Measurements from ENCODE around the gene GDNF. TPM values are rescaled to one million over a fixed set of nuclear protein-coding genes. Genes with fewer than 3 reads are reported as not detected.

GDNF gene
- total RNA-seq, 2 donors from 2014 or later = 0.82 to 1.6 TPM

GRCh38 chr5:37792975-37793631 is 46.7 kb downstream of the GDNF start:
- Histone ChIP-seq H3K9me3 (no peaks in the 10 kb centered on the region), H3K27me3 (no peaks in the 10 kb centered on the region), H3K36me3 (no peaks in the 10 kb centered on the region), H3K4me1 (no peaks in the 10 kb centered on the region), H3K27ac (no peak overlapping the region), H3K9ac (ENCODE audit: low read depth in 2 of 2, low read length in 2 of 2) (no peak overlapping the region), H3K4me3 (no peak overlapping the region)
- TF ChIP-seq, protein P1, sequence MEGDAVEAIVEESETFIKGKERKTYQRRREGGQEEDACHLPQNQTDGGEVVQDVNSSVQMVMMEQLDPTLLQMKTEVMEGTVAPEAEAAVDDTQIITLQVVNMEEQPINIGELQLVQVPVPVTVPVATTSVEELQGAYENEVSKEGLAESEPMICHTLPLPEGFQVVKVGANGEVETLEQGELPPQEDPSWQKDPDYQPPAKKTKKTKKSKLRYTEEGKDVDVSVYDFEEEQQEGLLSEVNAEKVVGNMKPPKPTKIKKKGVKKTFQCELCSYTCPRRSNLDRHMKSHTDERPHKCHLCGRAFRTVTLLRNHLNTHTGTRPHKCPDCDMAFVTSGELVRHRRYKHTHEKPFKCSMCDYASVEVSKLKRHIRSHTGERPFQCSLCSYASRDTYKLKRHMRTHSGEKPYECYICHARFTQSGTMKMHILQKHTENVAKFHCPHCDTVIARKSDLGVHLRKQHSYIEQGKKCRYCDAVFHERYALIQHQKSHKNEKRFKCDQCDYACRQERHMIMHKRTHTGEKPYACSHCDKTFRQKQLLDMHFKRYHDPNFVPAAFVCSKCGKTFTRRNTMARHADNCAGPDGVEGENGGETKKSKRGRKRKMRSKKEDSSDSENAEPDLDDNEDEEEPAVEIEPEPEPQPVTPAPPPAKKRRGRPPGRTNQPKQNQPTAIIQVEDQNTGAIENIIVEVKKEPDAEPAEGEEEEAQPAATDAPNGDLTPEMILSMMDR (IDR thresholded peaks at IDR 0.05) = no peak
- no peak for DNase-seq
- intact Hi-C loops (cut with DNase I) = no loop called here

- Histone ChIP-seq H3K27ac (no peak overlapping the region), H3K4me1 (no peaks in the 10 kb centered on the region), H3K9ac (ENCODE audit: low read depth in 2 of 2, low read length in 2 of 2) (no peak overlapping the region), H3K27me3 (no peaks in the 10 kb centered on the region), H3K9me3 (no peaks in the 10 kb centered on the region), H3K4me3 (no peak overlapping the region), H3K36me3 (no peaks in the 10 kb centered on the region)
- no peak for DNase-seq
- TF ChIP-seq, protein P1 (IDR thresholded peaks at IDR 0.05) = no peak
- intact Hi-C loops (cut with DNase I) = no loop called here
Observed at GRCh38 chr5:37791321-37791720, 48.5 kb downstream of the GDNF start.

DNA sequence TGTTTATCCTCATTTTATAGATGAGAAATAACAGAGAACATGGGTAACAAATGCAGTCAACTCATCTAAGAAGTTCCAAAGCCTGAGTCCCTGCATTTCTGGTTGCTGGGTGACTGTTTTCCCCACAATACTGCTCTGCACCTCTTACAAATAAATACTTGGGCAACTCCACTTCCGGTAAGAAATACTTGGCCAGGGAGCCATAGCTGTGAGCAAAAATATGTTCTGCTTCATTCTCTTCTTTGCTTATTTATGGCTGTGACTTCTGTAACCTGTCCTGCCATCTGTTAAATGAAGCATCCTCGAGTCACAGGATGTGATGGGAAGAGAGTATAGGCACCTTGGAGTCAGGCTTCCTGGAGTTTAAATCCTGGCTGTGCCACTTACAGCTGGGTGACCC is 49.9 kb downstream of the GDNF start:
- Histone ChIP-seq H3K36me3 (no peaks in the 10 kb centered on the region), H3K9me3 (no peaks in the 10 kb centered on the region), H3K4me3 (no peak overlapping the region), H3K27me3 (no peaks in the 10 kb centered on the region), H3K9ac (ENCODE audit: low read depth in 2 of 2, low read length in 2 of 2) (no peak overlapping the region), H3K27ac (no peak overlapping the region), H3K4me1 (no peaks in the 10 kb centered on the region)
- intact Hi-C loops (cut with DNase I) = no loop called here
- DNase-seq = no peak
- TF ChIP-seq, protein P1 (IDR thresholded peaks at IDR 0.05) = no peak

DNA sequence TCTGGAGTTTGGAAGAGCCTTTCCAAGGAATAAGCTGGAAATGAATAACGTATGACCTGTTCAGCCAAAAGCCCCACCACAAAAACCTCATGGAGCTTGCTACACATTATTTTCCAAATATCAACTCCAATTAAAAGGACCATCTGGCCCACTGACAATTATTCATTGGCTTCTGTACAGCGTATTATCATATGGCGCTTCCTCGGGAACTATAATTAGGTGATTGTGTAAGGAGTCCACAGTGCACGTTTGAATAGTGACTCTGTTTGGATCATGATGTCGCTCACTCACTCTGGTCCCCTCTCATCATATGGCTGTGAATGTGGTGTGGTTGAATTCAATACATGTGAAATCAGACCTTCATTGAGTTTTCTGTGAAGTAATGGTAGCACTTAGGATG is 52.1 kb downstream of the GDNF start:
- H3K27ac ChIP-seq = no peak overlapping the region
- H3K27me3 ChIP-seq = no peaks in the 10 kb centered on the region
- TF ChIP-seq, protein P1 (IDR thresholded peaks at IDR 0.05) = no peak
- no peaks in the 10 kb centered on the region for H3K9me3 ChIP-seq
- intact Hi-C loops (cut with DNase I) = no loop called here
- H3K36me3 ChIP-seq = no peaks in the 10 kb centered on the region
- no peak for DNase-seq
- H3K4me3 ChIP-seq = no peak overlapping the region
- no peaks in the 10 kb centered on the region for H3K4me1 ChIP-seq
- H3K9ac ChIP-seq (ENCODE audit: low read depth in 2 of 2, low read length in 2 of 2) = no peak overlapping the region

- H3K36me3 ChIP-seq = no peaks in the 10 kb centered on the region
- no peak overlapping the region for H3K9ac ChIP-seq (ENCODE audit: low read depth in 2 of 2, low read length in 2 of 2)
- no peak overlapping the region for H3K27ac ChIP-seq
- no peaks in the 10 kb centered on the region for H3K9me3 ChIP-seq
- no peaks in the 10 kb centered on the region for H3K4me1 ChIP-seq
- no peaks in the 10 kb centered on the region for H3K27me3 ChIP-seq
- intact Hi-C loops (cut with DNase I) = no loop called here
- TF ChIP-seq, protein P1 (IDR thresholded peaks at IDR 0.05) = no peak
- no peak for DNase-seq
- H3K4me3 ChIP-seq = no peak overlapping the region
Observed at GRCh38 chr5:37786862-37787519, 52.9 kb downstream of the GDNF start.

Data from colonic mucosa (tissue), 4 donors.